H1 (cell line): ENCODE results near the gene SPOPL. TPM values are rescaled to one million over a fixed set of nuclear protein-coding genes. Genes with fewer than 3 reads are reported as not detected.

ENCODE experiments used
- CTCF ChIA-PET: fragments of 300-600 bp; sonication (Branson Sonifier 250); formaldehyde crosslinking; loops from one replicate; lab custom pipeline; 2021; ENCODE audit not compliant: partially characterized antibody; lab: Charles Lee
- POLR2A ChIA-PET: fragments of 300-600 bp; sonication (Branson Sonifier 250); formaldehyde crosslinking; loops from one replicate; lab custom pipeline; 2021; ENCODE audit warnings: inconsistent platforms; ENCODE audit not compliant: partially characterized antibody; lab: Charles Lee
- DNase-seq, 2 experiments: peaks; one replicate each; pipeline versions ENCODE4 v3.0.0 to v3.0.0-alpha.2; 2010 to 2022; ENCODE audit warnings: low spot score in 2 of 2, low read depth in 1 of 2, mixed read lengths in 1 of 2
- FAIRE-seq: peaks from 2 replicates; lab custom pipeline; 2011; peaks lifted over from hg19 to GRCh38; lab: Jason Lieb, UNC
- H2AFZ ChIP-seq: 2 replicates; pipeline ENCODE4 v1.8.1; 2012; ENCODE audit warnings: low read length, inconsistent platforms
- H2AK5ac ChIP-seq: 2 replicates; pipeline ENCODE4 v1.6.1; 2013; ENCODE audit warnings: low read depth, low read length
- H2BK120ac ChIP-seq: replicated peaks from 2 replicates; pipeline ENCODE3; 2013; ENCODE audit warnings: low read depth, low read length, inconsistent platforms
- H2BK12ac ChIP-seq: 2 replicates; pipeline ENCODE4 v1.6.1; 2013; ENCODE audit warnings: low read depth, low read length
- H2BK15ac ChIP-seq: 2 replicates; pipeline ENCODE4 v1.6.1; 2013; ENCODE audit warnings: low read length
- H2BK20ac ChIP-seq: 2 replicates; pipeline ENCODE4 v1.6.1; 2013; ENCODE audit warnings: low read length
- H2BK5ac ChIP-seq: 2 replicates; pipeline ENCODE4 v1.6.1; 2013; ENCODE audit warnings: low read depth, low read length
- H3K14ac ChIP-seq: 2 replicates; pipeline ENCODE4 v1.6.1; 2013; ENCODE audit warnings: inconsistent platforms; ENCODE audit not compliant: insufficient read length
- H3K18ac ChIP-seq: 2 replicates; pipeline ENCODE4 v1.6.1; 2013; ENCODE audit warnings: low read length; ENCODE audit errors: extremely low read depth
- H3K23ac ChIP-seq: 2 replicates; pipeline ENCODE4 v1.6.1; 2013; ENCODE audit warnings: inconsistent platforms; ENCODE audit not compliant: insufficient read length
- H3K23me2 ChIP-seq: 2 replicates; pipeline ENCODE4 v1.6.1; 2013; ENCODE audit warnings: low read depth, low read length
- H3K27ac ChIP-seq: 2 replicates; pipeline ENCODE4 v1.6.1; 2011; ENCODE audit warnings: low read depth, low read length, inconsistent platforms
- H3K27me3 ChIP-seq, 4 experiments: replicated peaks in 1 of 4; 1 replicate in 1 of 4; 2 replicates in 3 of 4; pipeline versions ENCODE4 v1.6.1 to v1.8.1; 2011 to 2013; ENCODE audit warnings: low read length in 3 of 4, mild to moderate bottlenecking in 3 of 4, inconsistent platforms in 2 of 4, mixed read lengths in 2 of 4, moderate library complexity in 1 of 4; ENCODE audit not compliant: control insufficient read depth in 3 of 4, insufficient read depth in 3 of 4; ENCODE audit errors: extremely low read depth in 1 of 4
- H3K36me3 ChIP-seq, 4 experiments: 2 replicates each; pipeline versions ENCODE4 v1.6.1 to v1.8.1; 2011 to 2013; ENCODE audit warnings: mild to moderate bottlenecking in 4 of 4, low read length in 3 of 4, moderate library complexity in 2 of 4, control low read depth in 1 of 4, inconsistent platforms in 1 of 4; ENCODE audit not compliant: insufficient read depth in 4 of 4, control insufficient read depth in 2 of 4
- H3K4ac ChIP-seq: replicated peaks from 2 replicates; pipeline ENCODE3; 2013; ENCODE audit warnings: low read length, low read depth, mixed read lengths, inconsistent platforms; ENCODE audit not compliant: insufficient read length
- H3K4me1 ChIP-seq, 4 experiments: replicated peaks in 1 of 4; 1 replicate in 1 of 4; 2 replicates in 3 of 4; pipeline versions ENCODE4 v1.6.1 to v1.8.1; 2011 to 2013; ENCODE audit warnings: low read length in 3 of 4, inconsistent platforms in 2 of 4, mixed read lengths in 1 of 4; ENCODE audit not compliant: insufficient read depth in 4 of 4, control insufficient read depth in 3 of 4
- H3K4me2 ChIP-seq, 2 experiments: 2 replicates each; pipeline versions ENCODE4 v1.6.1 to v1.8.1; 2011 to 2013; ENCODE audit warnings: low read depth in 2 of 2, low read length in 2 of 2, control low read depth in 1 of 2, inconsistent platforms in 1 of 2, mild to moderate bottlenecking in 1 of 2; ENCODE audit not compliant: insufficient read depth in 1 of 2
- H3K4me3 ChIP-seq, 4 experiments: fragments of 200-600, 300-600 bp in 1 of 4; sonication (generic), shearing (Covaris generic), sonication (Bioruptor Twin) in 1 of 4; 2 replicates each; pipeline versions ENCODE4 v1.5.1 to v1.8.1; 2011 to 2016; ENCODE audit warnings: low read length in 4 of 4, low read depth in 3 of 4, control low read depth in 2 of 4, inconsistent platforms in 2 of 4, mild to moderate bottlenecking in 2 of 4, mixed read lengths in 1 of 4, moderate library complexity in 1 of 4; ENCODE audit not compliant: insufficient read depth in 2 of 4; ENCODE audit errors: extremely low read depth in 1 of 4
- H3K56ac ChIP-seq: replicated peaks from 2 replicates; pipeline ENCODE3; 2013; ENCODE audit warnings: low read depth, mild to moderate bottlenecking, mixed read lengths, low read length, inconsistent platforms; ENCODE audit not compliant: insufficient read length
- H3K79me1 ChIP-seq: 2 replicates; pipeline ENCODE4 v1.6.1; 2013; ENCODE audit warnings: low read depth, low read length, control low read depth
- H3K79me2 ChIP-seq, 2 experiments: 2 replicates each; pipeline versions ENCODE4 v1.6.1 to v1.8.1; 2012 to 2013; ENCODE audit warnings: low read length in 2 of 2, mild to moderate bottlenecking in 2 of 2, inconsistent platforms in 1 of 2; ENCODE audit not compliant: insufficient read depth in 2 of 2, control insufficient read depth in 1 of 2
- H3K9ac ChIP-seq, 4 experiments: replicated peaks in 1 of 4; 1 replicate in 1 of 4; 2 replicates in 3 of 4; pipeline versions ENCODE4 v1.6.1 to v1.8.1; 2011 to 2013; ENCODE audit warnings: low read depth in 3 of 4, low read length in 3 of 4, control low read depth in 2 of 4, mild to moderate bottlenecking in 2 of 4, moderate library complexity in 2 of 4, inconsistent platforms in 1 of 4; ENCODE audit errors: extremely low read depth in 1 of 4
- H3K9me3 ChIP-seq, 2 experiments: 2 replicates each; pipeline versions ENCODE4 v1.6.1 to v1.8.1; 2012 to 2013; ENCODE audit warnings: mild to moderate bottlenecking in 2 of 2, moderate library complexity in 2 of 2, control low read depth in 1 of 2, inconsistent platforms in 1 of 2, low read depth in 1 of 2, low read length in 1 of 2, mixed read lengths in 1 of 2; ENCODE audit not compliant: insufficient read depth in 2 of 2
- H4K20me1 ChIP-seq, 2 experiments: replicated peaks in 1 of 2; 2 replicates each; pipeline versions ENCODE3 to v1.8.1; 2011 to 2013; ENCODE audit warnings: inconsistent platforms in 2 of 2, low read length in 2 of 2, mild to moderate bottlenecking in 1 of 2; ENCODE audit not compliant: insufficient read depth in 2 of 2, control insufficient read depth in 1 of 2
- H4K5ac ChIP-seq: 2 replicates; pipeline ENCODE4 v1.6.1; 2013; ENCODE audit warnings: low read length, low read depth, mixed read lengths, inconsistent platforms; ENCODE audit not compliant: insufficient read length
- H4K8ac ChIP-seq: 2 replicates; pipeline ENCODE4 v1.8.0; 2013; ENCODE audit warnings: mild to moderate bottlenecking, moderate library complexity, low read length, inconsistent platforms; ENCODE audit not compliant: insufficient read depth; ENCODE audit errors: extremely low read depth
- H4K91ac ChIP-seq: replicated peaks from 2 replicates; pipeline ENCODE3; 2013; ENCODE audit warnings: low read length, mixed read lengths, inconsistent platforms; ENCODE audit not compliant: insufficient read length
- FOSL1 ChIP-seq: IDR thresholded peaks from 2 replicates; pipeline ENCODE4 v1.6.1; 2011; ENCODE audit warnings: mild to moderate bottlenecking, low read depth, low read length, moderate library complexity; ENCODE audit not compliant: insufficient read depth
- HDAC6 ChIP-seq: IDR thresholded peaks from one replicate; pipeline ENCODE4 v1.7.1; 2012; ENCODE audit warnings: low read depth, mild to moderate bottlenecking, inconsistent platforms, low read length, moderate library complexity
- NANOG ChIP-seq: IDR thresholded peaks from 2 replicates; pipeline ENCODE4 v1.6.1; 2011; ENCODE audit warnings: low read length, low read depth, mild to moderate bottlenecking, inconsistent platforms; ENCODE audit not compliant: insufficient read depth, poor library complexity, severe bottlenecking
- POU5F1 ChIP-seq: IDR thresholded peaks from 2 replicates; pipeline ENCODE4 v1.6.1; 2011; ENCODE audit warnings: low read depth, mild to moderate bottlenecking, low read length, moderate library complexity
- RNF2 ChIP-seq: fragments of 200-900, 300-1000 bp; sonication (generic); IDR thresholded peaks from 2 replicates; pipeline ENCODE4 v1.7.1; 2016; ENCODE audit warnings: borderline replicate concordance, low read depth, mild to moderate bottlenecking, antibody characterized with exemption, low read length; ENCODE audit not compliant: poor library complexity, severe bottlenecking; ENCODE audit errors: missing control alignments
- RXRA ChIP-seq: IDR thresholded peaks from 2 replicates; pipeline ENCODE4 v1.6.1; 2011; ENCODE audit warnings: low read depth, mild to moderate bottlenecking, low read length, moderate library complexity; ENCODE audit not compliant: insufficient read depth
- TCF12 ChIP-seq: IDR thresholded peaks from 2 replicates; pipeline ENCODE4 v1.6.1; 2011; ENCODE audit warnings: low read depth, mild to moderate bottlenecking, low read length
- WGBS, 2 experiments: shearing (Covaris generic) in 1 of 2; methylation state at CpG; one replicate each; pipeline versions ENCODE4 v1.1.6 to v1.1.7; 2013 to 2015; ENCODE audit warnings: low lambda C conversion rate in 2 of 2, mixed read lengths in 2 of 2, inconsistent platforms in 1 of 2, low coverage in 1 of 2, missing lambda C conversion rate in 1 of 2; ENCODE audit not compliant: insufficient replicate concordance in 2 of 2, insufficient coverage in 1 of 2, insufficient read length in 1 of 2; ENCODE audit errors: extremely low coverage in 1 of 2, missing lambda C conversion rate in 1 of 2; 5-methylcytosine and 5-hydroxymethylcytosine counted together
- polyA plus RNA-seq, 7 experiments: library from polyadenylated mRNA; depleted of rRNA in 3 of 7; stranded (reverse) in 5 of 7; unstranded in 2 of 7; fragments of >200 nt in 5 of 7; fragments of 200-250 nt in 2 of 7; gene quantifications; 1 replicate in 5 of 7; 2 replicates in 1 of 7; 4 replicates in 1 of 7; pipeline versions ENCODE4 v1.2.1 to v1.2.3, GENCODE V29; 2011 to 2013; ENCODE audit warnings: missing spikeins in 2 of 7, mixed read lengths in 2 of 7
- total RNA-seq: library from RNA; stranded (reverse); fragmentation: NEBNext Ultra II Directional; extraction: Animal tissue kit (Norgen Biotek cat#: 25700); gene quantifications from 2 replicates; pipeline ENCODE4 v1.2.1, GENCODE V29; 2021

The SPOPL gene
- total and polyA plus RNA-seq, 2 of the 8 experiments (the other 6 are each of a cell fraction or from before 2014, with no cell fraction given) = 1.9 to 14.5 TPM

- Histone ChIP-seq H3K79me2 (no peaks in the 10 kb centered on the region), H3K9me3 (no peaks in the 10 kb centered on the region), H3K4me2 (no peak overlapping the region), H3K23ac (no peak overlapping the region), H3K27me3 (no peaks in the 10 kb centered on the region), H3K14ac (no peak overlapping the region), H3K23me2 (no peaks in the 10 kb centered on the region; the same call in 1 of the 2 replicates), H4K5ac (no peak overlapping the region), H3K9ac (no peak overlapping the region), H2BK5ac (no peak overlapping the region), H3K4me3 (no peak overlapping the region), H3K4ac (no peak overlapping the region), H3K4me1 (no peaks in the 10 kb centered on the region), H3K56ac (no peak overlapping the region), H2BK120ac (no peak overlapping the region), H4K8ac (no peak overlapping the region), H3K27ac (no peak overlapping the region), H2AK5ac (no peak overlapping the region), H4K91ac (no peak overlapping the region), H2AFZ (no peak overlapping the region), H3K18ac (no peak overlapping the region), H2BK12ac (no peak overlapping the region), H4K20me1 (no peaks in the 10 kb centered on the region), H2BK15ac (no peak overlapping the region), H3K36me3 (no peaks in the 10 kb centered on the region), H2BK20ac (no peak overlapping the region), H3K79me1 (no peaks in the 10 kb centered on the region)
- DNase-seq (no peak), FAIRE-seq (no peak)
- 77% methylated on average over 4 of the region's 4 CpGs; no CpG with 5 or more reads in 1 of the 2 experiments for WGBS, 2 experiments
- TF ChIP-seq RNF2 (no peak), NANOG (no peak), HDAC6 (no peak), POU5F1 (no peak), RXRA (no peak), FOSL1 (no peak), TCF12 (no peak)
- ChIA-PET CTCF (interaction anchor here (0.6 to 1.6 kb wide), 5 partner anchors 58 to 352 kb away, joined by 3 to 4 read pairs (median 3); no protein-coding TSS in a partner anchor), POLR2A (no interaction called here)
Observed at GRCh38 chr2:138474100-138474825, 27.3 kb upstream of the SPOPL start.
